Choroid plexus epithelial cell (primary cell): ENCODE results near the gene KCNH8.

Experiments used
- DNase-seq: peaks from one replicate; pipeline ENCODE4 v3.0.0-alpha.2; 2010; ENCODE audit warnings: low read depth
- H3K4me3 ChIP-seq: 2 replicates; pipeline ENCODE4 v1.5.1; 2011; ENCODE audit warnings: low read depth, mild to moderate bottlenecking, control low read depth, low read length, moderate library complexity
- TF ChIP-seq, protein P1 (sequence below): conservative IDR thresholded peaks from 2 replicates; pipeline ENCODE4 v1.5.1; 2011; ENCODE audit warnings: low read depth, mild to moderate bottlenecking, control low read depth, inconsistent platforms, low read length, moderate library complexity

Gene KCNH8

DNA sequence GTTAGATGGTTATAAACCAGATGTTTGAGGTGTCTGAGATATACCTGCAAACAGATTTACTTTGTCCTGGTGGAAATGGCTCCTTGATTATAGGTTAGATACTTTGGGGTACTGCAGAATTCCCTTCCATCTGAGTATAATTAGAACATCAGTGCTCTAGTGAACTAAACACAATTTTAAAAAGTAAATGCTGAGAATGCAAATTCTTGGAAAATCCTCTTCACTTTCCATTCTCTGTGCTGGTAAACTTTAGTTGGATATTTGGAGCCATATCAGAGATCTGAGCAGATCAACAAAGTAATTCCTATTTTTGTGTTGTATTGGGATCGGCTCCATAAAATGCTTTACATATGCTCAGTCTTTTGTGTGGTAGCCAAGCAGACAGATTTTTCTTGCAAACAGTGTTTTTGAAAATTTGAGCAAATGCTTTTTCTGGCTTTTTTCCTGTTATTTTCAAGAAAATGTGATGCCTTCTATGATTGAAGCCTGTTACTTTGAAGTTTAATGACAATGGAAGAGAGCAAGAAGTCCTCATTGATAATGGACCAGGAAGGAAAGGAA is 37.9 kb upstream of the KCNH8 start:
- TF ChIP-seq, protein P1, sequence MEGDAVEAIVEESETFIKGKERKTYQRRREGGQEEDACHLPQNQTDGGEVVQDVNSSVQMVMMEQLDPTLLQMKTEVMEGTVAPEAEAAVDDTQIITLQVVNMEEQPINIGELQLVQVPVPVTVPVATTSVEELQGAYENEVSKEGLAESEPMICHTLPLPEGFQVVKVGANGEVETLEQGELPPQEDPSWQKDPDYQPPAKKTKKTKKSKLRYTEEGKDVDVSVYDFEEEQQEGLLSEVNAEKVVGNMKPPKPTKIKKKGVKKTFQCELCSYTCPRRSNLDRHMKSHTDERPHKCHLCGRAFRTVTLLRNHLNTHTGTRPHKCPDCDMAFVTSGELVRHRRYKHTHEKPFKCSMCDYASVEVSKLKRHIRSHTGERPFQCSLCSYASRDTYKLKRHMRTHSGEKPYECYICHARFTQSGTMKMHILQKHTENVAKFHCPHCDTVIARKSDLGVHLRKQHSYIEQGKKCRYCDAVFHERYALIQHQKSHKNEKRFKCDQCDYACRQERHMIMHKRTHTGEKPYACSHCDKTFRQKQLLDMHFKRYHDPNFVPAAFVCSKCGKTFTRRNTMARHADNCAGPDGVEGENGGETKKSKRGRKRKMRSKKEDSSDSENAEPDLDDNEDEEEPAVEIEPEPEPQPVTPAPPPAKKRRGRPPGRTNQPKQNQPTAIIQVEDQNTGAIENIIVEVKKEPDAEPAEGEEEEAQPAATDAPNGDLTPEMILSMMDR = no peak
- DNase-seq = no peak
- no peak overlapping the region for H3K4me3 ChIP-seq

DNA sequence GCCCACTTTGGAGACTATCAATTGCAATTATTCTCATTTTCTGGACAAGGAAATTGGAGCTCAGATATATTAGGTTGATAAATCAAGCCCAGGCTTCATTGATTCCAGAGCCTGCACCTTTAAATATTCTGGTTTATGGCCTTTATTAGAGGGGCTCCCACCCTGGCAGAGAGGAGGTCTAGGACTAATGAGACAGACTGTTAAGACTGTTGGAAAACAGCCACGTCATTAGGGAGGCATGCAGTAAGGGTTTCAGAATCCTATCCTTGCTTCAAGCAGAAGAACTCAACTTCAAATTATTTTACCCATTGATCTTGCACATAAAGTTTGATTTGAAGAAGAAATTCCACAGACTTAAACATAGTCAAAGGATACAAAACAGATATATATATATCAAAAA is 33.8 kb upstream of the KCNH8 start:
- no peak for DNase-seq
- H3K4me3 ChIP-seq = no peak overlapping the region
- TF ChIP-seq, protein P1 = no peak

DNA sequence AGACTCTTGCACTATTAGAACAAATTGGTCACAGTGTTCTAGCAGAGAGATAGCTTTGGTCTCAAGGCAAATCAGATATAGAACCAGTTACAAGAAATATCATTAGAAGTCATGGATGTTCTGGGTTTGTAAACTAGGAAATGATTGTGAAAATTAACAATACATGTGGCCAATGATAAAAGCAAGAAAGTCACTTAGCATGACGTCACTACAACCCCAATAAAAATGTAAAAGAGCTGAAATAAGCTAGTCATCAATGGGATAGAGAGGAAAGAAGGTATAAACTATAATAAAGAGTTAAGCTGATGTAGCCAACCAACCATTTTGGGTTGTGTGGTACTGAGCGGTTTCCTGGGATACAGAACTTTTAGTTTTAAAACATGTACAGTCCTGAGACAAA is 32.1 kb upstream of the KCNH8 start:
- TF ChIP-seq, protein P1 = no peak
- DNase-seq = no peak
- no peak overlapping the region for H3K4me3 ChIP-seq

GRCh38 chr3:19124752-19125151 is 23.6 kb upstream of the KCNH8 start:
- TF ChIP-seq, protein P1 = no peak
- DNase-seq = no peak
- H3K4me3 ChIP-seq = no peak overlapping the region

DNA sequence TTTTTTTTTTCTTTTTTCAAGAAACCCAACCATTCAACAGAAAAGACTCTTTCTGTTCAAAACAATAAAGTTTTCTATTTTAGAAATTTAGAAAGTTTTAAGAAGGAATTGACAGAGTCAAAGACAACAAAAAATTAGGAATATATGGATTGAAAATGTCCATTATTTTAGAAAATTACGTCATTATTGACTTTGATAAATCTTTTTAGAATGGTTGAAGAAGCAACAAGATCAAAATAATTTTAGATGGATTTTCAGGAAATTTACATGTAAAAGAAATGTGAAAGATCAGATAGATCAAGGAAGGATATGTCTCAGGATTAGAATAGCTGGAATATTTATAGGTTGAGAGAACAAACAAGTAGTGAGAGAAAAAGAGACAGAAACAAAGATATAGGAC is 8.4 kb upstream of the KCNH8 start:
- H3K4me3 ChIP-seq = no peak overlapping the region
- TF ChIP-seq, protein P1 = no peak
- no peak for DNase-seq

GRCh38 chr3:19146685-19147650 is 1.3 kb upstream of the KCNH8 start:
- peak overlapping the region; percentile 60 for H3K4me3 ChIP-seq
- TF ChIP-seq, protein P1 = peak; percentile 52
- DNase-seq = peak; percentile 47
